ENCODE measurements around the gene SERAC1.

Gene SERAC1

GRCh38 chr6:158150701-158151100 is 17.4 kb downstream of the SERAC1 start:
- Histone ChIP-seq H3K27me3 (ENCODE audit: insufficient read depth, low read length) (no peaks in the 10 kb centered on the region), H3F3A (ENCODE audit: insufficient read depth, low read length) (no peaks in the 10 kb centered on the region), H3K4me3 (ENCODE audit: low read depth, low read length, poor library complexity, severe bottlenecking) (no peak overlapping the region), H3K27ac (ENCODE audit: low read depth, low read length, poor library complexity, severe bottlenecking) (no peak overlapping the region), H2AFZ (ENCODE audit: low read length) (no peak overlapping the region), H3K9me2 (ENCODE audit: low read depth, low read length) (no peaks in the 10 kb centered on the region), H3K4me1 (ENCODE audit: insufficient read depth, low read length, severe bottlenecking) (no peaks in the 10 kb centered on the region), H3K36me3 (ENCODE audit: insufficient read depth, low read length) (0 out of 2 replicates have a peak, but pooled peaks cover 3% of the 10 kb centered on the region), H3K9me3 (ENCODE audit: low read length) (no peaks in the 10 kb centered on the region), H4K20me1 (ENCODE audit: insufficient read depth, low read length) (no peaks in the 10 kb centered on the region), H3K9ac (ENCODE audit: low read length) (no peak overlapping the region), H3K79me2 (ENCODE audit: insufficient read depth, low read length) (no peaks in the 10 kb centered on the region), H3K4me2 (ENCODE audit: low read length) (no peak overlapping the region)
- TF ChIP-seq EZH2 (IDR thresholded peaks at IDR 0.05; ENCODE audit: borderline replicate concordance, low read length) (no peak), CTCF (IDR thresholded peaks at IDR 0.05; ENCODE audit: low read length) (no peak)

- H3K9ac ChIP-seq (ENCODE audit: low read length) = no peak overlapping the region
- H3K27ac ChIP-seq (ENCODE audit: low read depth, low read length, poor library complexity, severe bottlenecking) = no peak overlapping the region
- no peak overlapping the region for H2AFZ ChIP-seq (ENCODE audit: low read length)
- TF ChIP-seq CTCF (IDR thresholded peaks at IDR 0.05; ENCODE audit: low read length) = no peak
- TF ChIP-seq EZH2 (IDR thresholded peaks at IDR 0.05; ENCODE audit: borderline replicate concordance, low read length) = no peak
- H3K4me2 ChIP-seq (ENCODE audit: low read length) = no peak overlapping the region
- no peaks in the 10 kb centered on the region for H3K27me3 ChIP-seq (ENCODE audit: insufficient read depth, low read length)
- no peak overlapping the region for H3K4me3 ChIP-seq (ENCODE audit: low read depth, low read length, poor library complexity, severe bottlenecking)
- no peaks in the 10 kb centered on the region for H3F3A ChIP-seq (ENCODE audit: insufficient read depth, low read length)
- no peaks in the 10 kb centered on the region for H3K79me2 ChIP-seq (ENCODE audit: insufficient read depth, low read length)
- H3K36me3 ChIP-seq (ENCODE audit: insufficient read depth, low read length) = 0 out of 2 replicates have a peak, but pooled peaks cover 3% of the 10 kb centered on the region
- H3K4me1 ChIP-seq (ENCODE audit: insufficient read depth, low read length, severe bottlenecking) = no peaks in the 10 kb centered on the region
- H4K20me1 ChIP-seq (ENCODE audit: insufficient read depth, low read length) = no peaks in the 10 kb centered on the region
- H3K9me2 ChIP-seq (ENCODE audit: low read depth, low read length) = no peaks in the 10 kb centered on the region
- no peaks in the 10 kb centered on the region for H3K9me3 ChIP-seq (ENCODE audit: low read length)
Observed at GRCh38 chr6:158149641-158150040, 18.4 kb downstream of the SERAC1 start.

GRCh38 chr6:158143700-158144099 is 24.4 kb downstream of the SERAC1 start:
- Histone ChIP-seq H3K79me2 (ENCODE audit: insufficient read depth, low read length) (no peaks in the 10 kb centered on the region), H3K9ac (ENCODE audit: low read length) (no peak overlapping the region), H4K20me1 (ENCODE audit: insufficient read depth, low read length) (no peaks in the 10 kb centered on the region), H3K4me3 (ENCODE audit: low read depth, low read length, poor library complexity, severe bottlenecking) (no peak overlapping the region), H3K9me3 (ENCODE audit: low read length) (no peaks in the 10 kb centered on the region), H2AFZ (ENCODE audit: low read length) (no peak overlapping the region), H3K36me3 (ENCODE audit: insufficient read depth, low read length) (peaks cover 6% of the 10 kb centered on the region; the same call in 1 of the 2 replicates), H3K4me1 (ENCODE audit: insufficient read depth, low read length, severe bottlenecking) (no peaks in the 10 kb centered on the region), H3K27me3 (ENCODE audit: insufficient read depth, low read length) (no peaks in the 10 kb centered on the region), H3K27ac (ENCODE audit: low read depth, low read length, poor library complexity, severe bottlenecking) (no peak overlapping the region), H3K9me2 (ENCODE audit: low read depth, low read length) (no peaks in the 10 kb centered on the region), H3F3A (ENCODE audit: insufficient read depth, low read length) (no peaks in the 10 kb centered on the region), H3K4me2 (ENCODE audit: low read length) (no peak overlapping the region)
- TF ChIP-seq EZH2 (IDR thresholded peaks at IDR 0.05; ENCODE audit: borderline replicate concordance, low read length) (no peak), CTCF (IDR thresholded peaks at IDR 0.05; ENCODE audit: low read length) (peak; percentile 57)
